GM21515 (cell line): ENCODE data around the gene TIAM2.
"Not testable (repeated sequence)": the region's sequence is repeated elsewhere in the genome, so short reads cannot be mapped to it uniquely, and the experiment has no call there.

ENCODE experiments used
- ATAC-seq: cut with Tn5 transposase; IDR thresholded peaks from one replicate; pipeline ENCODE4 v1.9.1; 2021; ENCODE audit not compliant: unreplicated experiment

Gene TIAM2

DNA sequence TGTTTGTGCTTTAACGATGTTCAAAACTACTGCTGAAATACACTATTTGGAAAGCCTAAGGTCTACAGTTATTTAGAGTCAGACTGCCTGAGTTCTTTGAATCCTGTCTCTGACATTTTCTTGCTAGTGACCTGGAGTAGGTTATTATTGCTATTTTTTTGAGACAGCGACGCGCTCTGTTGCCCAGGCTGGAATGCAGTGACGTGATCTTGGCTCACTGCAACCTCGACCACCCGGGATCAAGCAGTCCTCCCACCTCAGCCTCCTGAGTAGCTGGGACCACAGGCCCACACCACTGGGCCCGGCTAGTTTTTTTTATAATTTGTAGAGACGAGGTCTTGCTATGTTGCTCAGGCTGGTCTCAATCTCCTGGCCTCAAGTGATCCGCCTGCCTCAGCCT, 96.6 kb downstream of the TIAM2 start:
- ATAC-seq: no peak

DNA sequence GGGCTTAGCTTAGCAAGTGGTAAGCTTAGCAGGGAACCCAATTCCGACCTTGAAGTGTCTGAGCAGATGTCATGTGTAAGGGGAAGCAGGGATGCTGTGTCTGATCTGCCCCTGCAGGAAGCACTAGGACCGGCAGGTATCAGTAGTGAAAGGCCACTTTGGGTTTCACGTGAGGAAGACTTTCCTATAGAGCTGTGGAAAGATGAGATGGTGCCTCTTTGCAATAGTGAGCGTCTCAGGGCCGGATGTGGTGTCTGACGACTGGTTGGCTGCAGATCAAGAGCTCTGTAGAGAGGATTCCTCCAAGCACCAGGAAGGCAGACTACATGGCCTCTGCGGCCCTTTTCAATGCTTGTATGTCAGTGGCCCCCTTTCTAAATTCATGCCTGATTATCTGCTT, 98.3 kb downstream of the TIAM2 start:
- no peak for ATAC-seq

DNA sequence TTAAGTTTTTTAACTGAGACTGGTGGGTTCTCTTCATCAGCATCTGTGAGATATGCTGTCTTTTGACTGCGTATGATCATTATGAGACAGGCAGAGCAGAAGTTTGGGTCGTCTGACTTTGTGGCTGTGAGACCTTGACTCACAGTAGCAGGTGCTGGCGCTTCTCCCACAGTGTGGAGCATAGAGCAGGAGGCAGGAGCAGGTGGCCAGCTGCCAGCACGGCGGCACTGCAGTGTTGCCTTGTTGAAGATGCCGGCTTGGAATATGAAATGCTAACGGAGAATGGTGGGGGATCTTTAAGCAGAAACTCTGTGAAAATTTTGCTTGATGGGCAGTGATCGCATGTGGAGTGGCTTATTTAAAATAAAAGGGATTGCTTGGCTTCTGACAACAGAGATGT, 105.0 kb downstream of the TIAM2 start:
- ATAC-seq: no peak

DNA sequence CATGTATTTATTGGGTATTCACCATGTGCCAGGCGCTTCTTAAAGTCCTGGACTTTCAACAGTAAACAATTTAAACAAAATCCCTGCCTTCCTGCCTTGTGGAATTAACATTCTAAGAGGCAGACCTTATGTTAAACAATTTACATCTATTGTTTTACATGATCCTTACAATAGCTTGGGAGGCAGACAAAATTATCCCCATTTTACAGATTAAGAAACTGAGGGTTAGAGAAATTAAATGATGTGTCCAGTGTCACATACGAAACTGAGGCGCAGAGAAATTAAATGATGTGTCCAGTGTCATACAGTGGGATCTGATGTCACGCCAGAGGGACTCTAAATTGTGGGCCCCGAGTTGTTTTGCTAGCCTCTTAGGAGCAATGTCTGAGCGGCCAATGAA, 105.5 kb downstream of the TIAM2 start:
- no peak for ATAC-seq

- not testable (repeated sequence) for ATAC-seq
These were observed 108.0 kb downstream of the TIAM2 start for GRCh38 chr6:155103083-155103645.

DNA sequence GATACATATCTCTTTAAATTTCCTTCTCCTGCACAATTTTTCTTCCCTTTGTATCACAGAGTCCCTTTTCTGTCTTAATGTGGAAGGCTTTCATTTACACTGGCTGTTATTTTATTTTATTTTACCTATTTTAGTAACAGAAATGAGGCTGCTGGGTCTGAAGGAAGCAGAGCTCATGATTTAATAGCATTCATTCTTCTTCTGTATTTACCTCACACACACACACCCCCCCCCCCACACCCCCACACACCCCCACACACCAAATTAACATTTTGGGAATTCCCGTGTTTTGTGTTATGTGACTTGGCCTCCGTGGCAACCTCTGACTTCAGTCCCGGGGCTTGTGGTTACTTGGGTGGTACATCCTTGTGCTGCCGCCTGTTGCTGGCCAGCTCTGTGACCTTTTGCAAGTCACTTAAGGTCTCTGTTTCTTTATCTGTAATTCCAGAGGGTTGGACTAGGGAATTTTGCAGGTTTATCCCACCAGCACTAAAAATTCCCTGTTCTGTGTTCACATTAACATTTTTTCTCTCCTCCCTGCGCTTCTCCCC, 108.8 kb downstream of the TIAM2 start:
- no peak for ATAC-seq

- no peak for ATAC-seq
These were observed 111.5 kb downstream of the TIAM2 start for GRCh38 chr6:155106456-155107115.

- ATAC-seq: no peak
These were observed 112.4 kb downstream of the TIAM2 start for GRCh38 chr6:155107432-155108069.

- ATAC-seq: no peak
These were observed 113.1 kb downstream of the TIAM2 start for GRCh38 chr6:155108070-155108820.

GRCh38 chr6:155110721-155111120, 115.6 kb downstream of the TIAM2 start:
- ATAC-seq: no peak

- no peak for ATAC-seq
These were observed 117.6 kb downstream of the TIAM2 start for GRCh38 chr6:155112757-155113156.

GRCh38 chr6:155115893-155116570, 120.9 kb downstream of the TIAM2 start:
- ATAC-seq: no peak

DNA sequence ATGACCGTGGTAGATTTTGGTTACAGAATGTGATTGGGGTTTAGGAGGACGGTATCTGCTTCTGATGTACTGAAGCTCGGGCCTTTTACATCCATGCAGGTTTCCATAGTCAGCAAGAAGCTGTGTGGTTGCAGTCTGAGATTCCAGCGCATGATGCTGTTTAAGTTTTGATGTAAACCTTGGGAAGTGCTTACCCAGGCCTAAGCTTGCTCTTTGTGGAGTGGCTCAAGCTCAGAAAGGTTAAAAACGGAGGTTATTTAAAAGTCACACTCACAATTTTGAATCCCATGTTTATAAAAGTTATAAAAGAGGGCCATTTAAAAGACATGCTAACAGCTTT, 121.4 kb downstream of the TIAM2 start:
- ATAC-seq: no peak

GRCh38 chr6:155117256-155117655, 122.1 kb downstream of the TIAM2 start:
- ATAC-seq: no peak

GRCh38 chr6:155117785-155118184, 122.7 kb downstream of the TIAM2 start:
- no peak for ATAC-seq

GRCh38 chr6:155119201-155119600, 124.1 kb downstream of the TIAM2 start:
- ATAC-seq: not testable (repeated sequence)

DNA sequence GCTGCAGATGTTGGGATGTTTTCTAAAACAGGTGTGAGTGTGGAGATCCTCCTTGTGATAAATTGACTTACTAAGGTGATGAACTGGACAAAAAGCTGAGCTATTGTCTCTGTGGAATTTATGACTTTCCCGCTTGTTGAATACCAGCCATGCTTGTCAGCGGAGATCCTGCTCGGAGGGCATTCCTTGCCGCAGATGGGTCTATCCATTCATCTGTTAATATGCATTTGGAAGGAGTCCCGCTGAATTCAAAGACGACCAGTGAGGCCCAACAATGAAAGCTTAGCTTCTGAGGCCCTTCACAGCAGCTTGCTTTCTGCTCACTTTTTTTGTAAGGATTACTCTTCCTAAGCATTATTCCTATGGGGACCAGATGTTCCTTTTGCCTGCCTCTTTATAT, 124.9 kb downstream of the TIAM2 start:
- no peak for ATAC-seq

GRCh38 chr6:155121294-155121693, 126.2 kb downstream of the TIAM2 start:
- ATAC-seq: no peak

DNA sequence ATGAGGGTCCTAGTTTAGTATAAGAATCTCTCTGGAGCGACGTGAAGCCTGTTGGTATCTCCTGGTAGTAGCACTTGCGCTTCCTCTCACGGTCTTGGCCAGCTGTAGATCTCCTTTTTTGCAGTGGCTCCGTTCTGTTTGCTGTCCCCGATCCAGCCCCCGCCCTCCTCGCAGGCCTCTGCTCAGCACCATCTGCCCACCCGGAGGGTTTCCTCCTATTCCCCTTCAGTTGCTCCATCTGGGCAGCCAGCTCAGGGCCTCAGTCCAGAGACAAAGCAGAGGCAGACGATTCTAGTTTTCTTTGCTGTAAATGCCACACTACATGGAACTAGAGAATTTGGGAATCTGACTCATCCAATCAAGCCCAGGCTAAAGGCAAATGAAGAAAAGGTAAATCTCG, 126.6 kb downstream of the TIAM2 start:
- ATAC-seq: no peak

DNA sequence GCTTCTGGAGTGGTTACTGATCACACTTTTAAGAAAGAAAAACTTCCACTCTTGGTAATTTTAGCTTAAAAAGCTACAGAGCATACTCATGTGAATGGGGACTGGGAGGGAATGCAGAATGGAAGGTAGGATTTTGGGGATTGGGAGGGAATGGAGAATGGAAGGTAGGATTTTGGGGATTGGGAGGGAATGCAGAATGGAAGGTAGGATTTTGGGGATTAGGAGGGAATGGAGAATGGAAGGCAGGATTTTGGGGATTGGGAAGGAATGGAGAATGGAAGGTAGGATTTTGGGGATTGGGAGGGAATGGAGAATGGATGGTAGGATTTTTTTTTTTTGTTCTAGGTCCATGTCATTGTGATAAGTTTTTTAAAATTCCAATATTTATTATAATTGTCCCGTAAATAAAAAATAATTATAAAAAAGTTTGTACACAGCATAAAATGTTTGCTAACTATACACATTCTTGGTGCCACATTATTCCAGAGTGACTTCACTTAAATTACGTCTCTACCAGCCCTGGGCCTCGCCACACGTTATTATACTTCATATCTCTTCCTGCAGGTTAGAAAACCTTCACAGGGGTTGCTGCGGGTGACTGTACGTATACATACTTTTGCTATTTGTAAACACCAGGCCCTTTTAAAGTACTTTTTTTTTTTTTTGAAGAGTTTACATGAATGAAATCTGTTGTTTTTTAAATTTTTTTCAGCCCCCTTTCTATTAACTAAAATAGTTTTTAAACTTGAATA, 127.3 kb downstream of the TIAM2 start:
- ATAC-seq: no peak
